Fibroblast of lung (primary cell): ENCODE results near the gene PPIA. TPM values are rescaled to one million over a fixed set of nuclear protein-coding genes. Genes with fewer than 3 reads are reported as not detected.
A peak's percentile ranks its signal among the peaks of the same experiment; 100 is the strongest.

ENCODE experiments used
- DNase-seq, 2 donors: peaks; one replicate each; pipeline versions ENCODE4 v3.0.0 to v3.0.0-alpha.2; 2010; ENCODE audit warnings: low read depth in 2 of 2
- H2AFZ ChIP-seq: 2 replicates; pipeline ENCODE4 v1.5.1; 2012; ENCODE audit warnings: low read length, control low read depth, inconsistent platforms
- H3K27ac ChIP-seq: 2 replicates; pipeline ENCODE4 v1.5.1; 2011; ENCODE audit warnings: low read length, control low read depth; ENCODE audit not compliant: insufficient read depth
- H3K27me3 ChIP-seq: 2 replicates; pipeline ENCODE4 v1.5.1; 2011; ENCODE audit warnings: mild to moderate bottlenecking, low read length; ENCODE audit not compliant: control insufficient read depth, insufficient read depth
- H3K36me3 ChIP-seq: 2 replicates; pipeline ENCODE4 v1.5.1; 2011; ENCODE audit warnings: low read length; ENCODE audit not compliant: control insufficient read depth, insufficient read depth
- H3K4me1 ChIP-seq: 2 replicates; pipeline ENCODE4 v1.5.1; 2011; ENCODE audit warnings: low read length; ENCODE audit not compliant: control insufficient read depth, insufficient read depth; ENCODE audit errors: extremely low read depth
- H3K4me2 ChIP-seq: 2 replicates; pipeline ENCODE4 v1.5.1; 2011; ENCODE audit warnings: low read length, control low read depth; ENCODE audit not compliant: insufficient read depth; ENCODE audit errors: extremely low read depth
- H3K4me3 ChIP-seq, 4 experiments: fragments of 200-600 bp in 1 of 4; sonication (generic) in 1 of 4; replicated peaks in 1 of 4; 2 replicates each; pipeline ENCODE4 v1.5.1; 2011 to 2016; ENCODE audit warnings: low read length in 4 of 4, low read depth in 3 of 4, mild to moderate bottlenecking in 3 of 4, control low read depth in 2 of 4, inconsistent platforms in 1 of 4, mixed read lengths in 1 of 4; ENCODE audit not compliant: insufficient read depth in 1 of 4; ENCODE audit errors: control extremely low read depth in 1 of 4
- H3K79me2 ChIP-seq: 2 replicates; pipeline ENCODE4 v1.5.1; 2012; ENCODE audit warnings: mild to moderate bottlenecking, low read length, inconsistent platforms; ENCODE audit not compliant: control insufficient read depth, insufficient read depth
- H3K9ac ChIP-seq: 2 replicates; pipeline ENCODE4 v1.5.1; 2011; ENCODE audit warnings: mild to moderate bottlenecking, low read length, control low read depth; ENCODE audit not compliant: insufficient read depth
- H3K9me3 ChIP-seq: 2 replicates; pipeline ENCODE4 v1.5.1; 2012; ENCODE audit warnings: low read depth, low read length; ENCODE audit not compliant: control insufficient read depth, insufficient read depth
- H4K20me1 ChIP-seq: 2 replicates; pipeline ENCODE4 v1.5.1; 2011; ENCODE audit warnings: low read length; ENCODE audit not compliant: control insufficient read depth, insufficient read depth; ENCODE audit errors: extremely low read depth
- CTCF ChIP-seq, 2 donors: IDR thresholded peaks in 1 of 2; conservative IDR thresholded peaks in 1 of 2; 1 replicate in 1 of 2; 2 replicates in 1 of 2; pipeline ENCODE4 v1.5.1; 2011 to 2012; ENCODE audit warnings: low read length in 2 of 2, control low read depth in 1 of 2, inconsistent platforms in 1 of 2, low read depth in 1 of 2, mild to moderate bottlenecking in 1 of 2
- EZH2 ChIP-seq: IDR thresholded peaks from 2 replicates; pipeline ENCODE4 v1.5.1; 2012; ENCODE audit warnings: low read length, control low read depth, mild to moderate bottlenecking; ENCODE audit errors: missing control alignments
- polyA plus RNA-seq, 2 donors: library from polyadenylated mRNA; depleted of rRNA in 1 of 2; stranded (reverse) in 1 of 2; unstranded in 1 of 2; fragments of >200 nt; gene quantifications; 2 replicates each; pipeline ENCODE4 v1.2.1, GENCODE V29; 2011 to 2012; ENCODE audit warnings: missing spikeins in 1 of 2
- total RNA-seq: library from RNA; depleted of rRNA; stranded (reverse); fragments of >200 nt; gene quantifications from 2 replicates; pipeline ENCODE4 v1.2.1, GENCODE V29; 2014

The PPIA gene
- total and polyA plus RNA-seq, 2 donors (not counting 1 experiment from before 2014, with no cell fraction given), result 1,161 to 7,057 TPM

- H3K27me3 ChIP-seq, result no peaks in the 10 kb centered on the region
- H3K4me1 ChIP-seq, result no peaks in the 10 kb centered on the region
- H4K20me1 ChIP-seq, result no peaks in the 10 kb centered on the region
- H3K9me3 ChIP-seq, result no peaks in the 10 kb centered on the region
- H3K4me2 ChIP-seq, result no peak overlapping the region
- H3K4me3 ChIP-seq, result no peak overlapping the region
- H3K36me3 ChIP-seq, result no peaks in the 10 kb centered on the region
- no peak overlapping the region for H2AFZ ChIP-seq
- no peak for DNase-seq
- no peak overlapping the region for H3K27ac ChIP-seq
- no peak overlapping the region for H3K9ac ChIP-seq
- TF ChIP-seq EZH2, result no peak
- TF ChIP-seq CTCF (conservative IDR thresholded peaks at IDR 0.05 in 1 of 2, IDR thresholded peaks at IDR 0.05 in 1 of 2; ENCODE audit: low read depth in 1 of 2, low read length in 2 of 2), result no peak
- H3K79me2 ChIP-seq, result no peaks in the 10 kb centered on the region
Observed at GRCh38 chr7:44808914-44809393, 12.5 kb downstream of the PPIA start.

GRCh38 chr7:44811093-44811492 lies 14.6 kb downstream of the PPIA start:
- H3K79me2 ChIP-seq, result no peaks in the 10 kb centered on the region
- H4K20me1 ChIP-seq, result no peaks in the 10 kb centered on the region
- H3K4me3 ChIP-seq, result no peak overlapping the region
- H3K4me2 ChIP-seq, result no peak overlapping the region
- TF ChIP-seq EZH2 (no peak), CTCF (conservative IDR thresholded peaks at IDR 0.05 in 1 of 2, IDR thresholded peaks at IDR 0.05 in 1 of 2; ENCODE audit: low read depth in 1 of 2, low read length in 2 of 2) (no peak)
- no peak overlapping the region for H2AFZ ChIP-seq
- DNase-seq, result peak in 1 of 2 donors; percentile 29
- H3K4me1 ChIP-seq, result no peaks in the 10 kb centered on the region
- H3K36me3 ChIP-seq, result no peaks in the 10 kb centered on the region
- no peak overlapping the region for H3K9ac ChIP-seq
- H3K27me3 ChIP-seq, result no peaks in the 10 kb centered on the region
- H3K9me3 ChIP-seq, result no peaks in the 10 kb centered on the region
- H3K27ac ChIP-seq, result no peak overlapping the region

- no peak for DNase-seq
- Histone ChIP-seq H3K36me3 (no peaks in the 10 kb centered on the region), H2AFZ (no peak overlapping the region), H3K27ac (no peak overlapping the region), H3K27me3 (no peaks in the 10 kb centered on the region), H3K4me1 (no peaks in the 10 kb centered on the region), H3K79me2 (no peaks in the 10 kb centered on the region), H4K20me1 (no peaks in the 10 kb centered on the region), H3K4me3 (no peak overlapping the region), H3K4me2 (no peak overlapping the region), H3K9me3 (no peaks in the 10 kb centered on the region), H3K9ac (no peak overlapping the region)
- TF ChIP-seq CTCF (conservative IDR thresholded peaks at IDR 0.05 in 1 of 2, IDR thresholded peaks at IDR 0.05 in 1 of 2; ENCODE audit: low read depth in 1 of 2, low read length in 2 of 2), result no peak
- no peak for TF ChIP-seq EZH2
Observed at GRCh38 chr7:44811571-44811970, 15.1 kb downstream of the PPIA start.
